ENCODE results near the gene RNU7-1. TPM values are rescaled to one million over a fixed set of nuclear protein-coding genes. Genes with fewer than 3 reads are reported as not detected.

The RNU7-1 gene
- total RNA-seq, 1 donor from 2014 or later, result not detected

GRCh38 chr12:6954316-6955107 is 10.9 kb downstream of the RNU7-1 start:
- no peak for DNase-seq

- DNase-seq, result no peak
These were observed 11.7 kb downstream of the RNU7-1 start for GRCh38 chr12:6955108-6956020.

- no peak for DNase-seq
These were observed 12.6 kb downstream of the RNU7-1 start for GRCh38 chr12:6956021-6956727.

GRCh38 chr12:6957151-6957701 is 13.6 kb downstream of the RNU7-1 start:
- no peak for DNase-seq

GRCh38 chr12:6957741-6958608 is 14.4 kb downstream of the RNU7-1 start:
- no peak for DNase-seq

GRCh38 chr12:6958609-6959057 is 15.0 kb downstream of the RNU7-1 start:
- DNase-seq, result no peak

- DNase-seq, result no peak
These were observed 15.6 kb downstream of the RNU7-1 start for GRCh38 chr12:6959058-6959804.

- no peak for DNase-seq
These were observed 16.4 kb downstream of the RNU7-1 start for GRCh38 chr12:6959805-6960592.

GRCh38 chr12:6960593-6961277 is 17.1 kb downstream of the RNU7-1 start:
- no peak for DNase-seq

- DNase-seq, result peak; percentile 37
These were observed 17.7 kb downstream of the RNU7-1 start for GRCh38 chr12:6961278-6961694.

GRCh38 chr12:6961695-6962284 is 18.2 kb downstream of the RNU7-1 start:
- no peak for DNase-seq

GRCh38 chr12:6962285-6963015 is 18.8 kb downstream of the RNU7-1 start:
- DNase-seq, result no peak

GRCh38 chr12:6963016-6963731 is 19.6 kb downstream of the RNU7-1 start:
- no peak for DNase-seq

- no peak for DNase-seq
These were observed 20.3 kb downstream of the RNU7-1 start for GRCh38 chr12:6963791-6964413.

- DNase-seq, result no peak
These were observed 21.0 kb downstream of the RNU7-1 start for GRCh38 chr12:6964605-6965025.

- DNase-seq, result peak; percentile 69
These were observed 21.5 kb downstream of the RNU7-1 start for GRCh38 chr12:6965026-6965661.

All from occipital lobe (tissue), 2 donors.